Measurements from ENCODE around the gene PANX1.

DNA sequence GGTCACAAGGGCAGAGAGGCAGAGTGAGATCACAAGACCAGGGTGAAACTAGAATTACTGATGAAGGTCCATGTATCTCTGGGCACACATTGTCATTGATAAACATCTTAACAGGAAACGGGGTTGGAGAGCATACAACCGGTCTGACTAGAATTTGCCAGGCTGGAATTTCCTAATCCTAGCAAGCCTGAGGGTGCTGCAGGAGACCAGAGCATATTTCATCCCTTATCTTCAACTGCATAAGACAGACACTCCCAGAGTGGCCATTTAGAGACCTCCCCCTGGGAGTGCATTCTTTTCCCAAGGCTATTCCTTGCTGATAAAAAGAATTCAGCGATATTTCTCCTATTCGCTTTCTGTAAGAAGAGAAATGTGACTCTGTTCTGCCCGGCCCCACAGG, 91.1 kb downstream of the PANX1 start:
- TF ChIP-seq, protein P1, sequence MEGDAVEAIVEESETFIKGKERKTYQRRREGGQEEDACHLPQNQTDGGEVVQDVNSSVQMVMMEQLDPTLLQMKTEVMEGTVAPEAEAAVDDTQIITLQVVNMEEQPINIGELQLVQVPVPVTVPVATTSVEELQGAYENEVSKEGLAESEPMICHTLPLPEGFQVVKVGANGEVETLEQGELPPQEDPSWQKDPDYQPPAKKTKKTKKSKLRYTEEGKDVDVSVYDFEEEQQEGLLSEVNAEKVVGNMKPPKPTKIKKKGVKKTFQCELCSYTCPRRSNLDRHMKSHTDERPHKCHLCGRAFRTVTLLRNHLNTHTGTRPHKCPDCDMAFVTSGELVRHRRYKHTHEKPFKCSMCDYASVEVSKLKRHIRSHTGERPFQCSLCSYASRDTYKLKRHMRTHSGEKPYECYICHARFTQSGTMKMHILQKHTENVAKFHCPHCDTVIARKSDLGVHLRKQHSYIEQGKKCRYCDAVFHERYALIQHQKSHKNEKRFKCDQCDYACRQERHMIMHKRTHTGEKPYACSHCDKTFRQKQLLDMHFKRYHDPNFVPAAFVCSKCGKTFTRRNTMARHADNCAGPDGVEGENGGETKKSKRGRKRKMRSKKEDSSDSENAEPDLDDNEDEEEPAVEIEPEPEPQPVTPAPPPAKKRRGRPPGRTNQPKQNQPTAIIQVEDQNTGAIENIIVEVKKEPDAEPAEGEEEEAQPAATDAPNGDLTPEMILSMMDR (IDR thresholded peaks at IDR 0.05) = no peak
- no peak for TF ChIP-seq EZH2 (IDR thresholded peaks at IDR 0.05; ENCODE audit: borderline replicate concordance, insufficient read depth, low read depth, low read length, poor library complexity, severe bottlenecking)

Measured in B cell (primary cell).